Dermis microvascular lymphatic vessel endothelial cell (primary cell): ENCODE measurements around the gene KL. TPM values are rescaled to one million over a fixed set of nuclear protein-coding genes. Genes with fewer than 3 reads are reported as not detected.

Experiments
- DNase-seq, 2 donors: peaks; one replicate each; pipeline versions ENCODE4 v3.0.0 to v3.0.0-alpha.2; 2010; ENCODE audit warnings: low read depth in 2 of 2
- total RNA-seq: library from RNA; depleted of rRNA; stranded (reverse); fragments of >200 nt; gene quantifications from 2 replicates; pipeline ENCODE4 v1.2.1, GENCODE V29; 2014

The KL gene
- total RNA-seq, 1 donor from 2014 or later = under 0.01 TPM

DNA sequence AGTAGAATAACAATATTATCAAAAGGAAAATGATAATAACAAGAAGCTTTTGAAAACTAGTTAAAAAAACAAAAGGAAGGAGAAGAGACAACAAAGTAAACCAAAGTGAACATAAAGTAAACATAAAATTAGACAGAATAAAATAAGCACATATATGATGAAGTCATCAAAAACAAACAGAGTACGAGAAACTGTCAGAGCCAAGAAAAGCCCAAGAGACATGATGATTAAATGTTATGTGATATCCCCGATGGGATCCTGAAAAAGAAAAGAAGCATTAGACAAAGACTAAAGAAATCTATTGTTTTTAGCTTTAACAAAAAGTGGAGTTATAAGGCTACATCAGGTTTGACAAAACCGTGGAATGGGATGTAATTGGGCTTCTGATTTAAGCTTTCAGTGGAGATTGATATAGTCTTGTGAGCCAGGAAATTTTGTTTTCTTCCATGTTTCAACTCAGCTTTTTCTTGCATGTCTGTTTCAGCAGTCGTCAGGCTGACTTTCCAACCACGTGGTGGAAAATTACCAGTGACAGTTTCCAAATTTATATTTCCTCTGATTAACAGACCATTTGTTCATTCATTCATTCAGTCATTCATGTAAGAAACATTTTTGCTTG, 64.9 kb downstream of the KL start:
- DNase-seq = peak in 1 of 2 donors; percentile 32

DNA sequence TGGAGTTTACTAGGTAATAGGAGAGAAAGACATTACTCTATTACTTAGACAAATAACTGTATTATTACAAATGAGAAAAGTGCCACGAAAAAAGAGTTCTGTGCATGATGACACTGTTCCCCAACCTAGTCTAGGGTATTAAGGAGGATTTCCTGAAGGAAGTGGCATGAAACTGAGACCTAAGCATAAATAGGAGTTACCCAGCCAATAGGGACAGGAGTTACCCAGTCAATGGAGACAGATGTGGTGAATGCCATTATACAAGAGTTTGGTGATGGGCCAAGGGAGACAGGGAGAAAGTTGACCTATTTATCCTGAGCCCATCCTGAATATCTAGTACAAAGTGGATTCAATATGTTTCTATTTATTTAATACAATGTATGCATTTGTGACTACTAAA, 65.4 kb downstream of the KL start:
- no peak for DNase-seq

DNA sequence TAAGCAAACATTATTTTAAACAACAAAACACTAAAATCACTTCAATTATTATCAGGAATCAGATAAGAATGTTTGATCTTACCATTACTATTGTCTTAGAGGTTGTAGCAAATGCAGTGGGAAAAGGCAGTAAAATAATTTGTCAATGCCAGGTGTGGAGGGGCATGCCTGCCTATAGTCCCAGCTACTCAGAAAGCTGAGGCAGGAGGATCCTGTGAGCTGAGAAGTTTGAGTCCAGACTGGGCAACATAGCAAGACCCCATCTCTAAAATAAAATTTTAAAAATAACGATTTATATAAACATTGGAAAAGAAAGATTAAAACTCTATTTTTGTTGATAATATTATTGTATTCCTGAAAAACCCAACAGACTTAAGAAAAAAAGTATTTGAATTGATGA, 66.8 kb downstream of the KL start:
- DNase-seq = no peak

DNA sequence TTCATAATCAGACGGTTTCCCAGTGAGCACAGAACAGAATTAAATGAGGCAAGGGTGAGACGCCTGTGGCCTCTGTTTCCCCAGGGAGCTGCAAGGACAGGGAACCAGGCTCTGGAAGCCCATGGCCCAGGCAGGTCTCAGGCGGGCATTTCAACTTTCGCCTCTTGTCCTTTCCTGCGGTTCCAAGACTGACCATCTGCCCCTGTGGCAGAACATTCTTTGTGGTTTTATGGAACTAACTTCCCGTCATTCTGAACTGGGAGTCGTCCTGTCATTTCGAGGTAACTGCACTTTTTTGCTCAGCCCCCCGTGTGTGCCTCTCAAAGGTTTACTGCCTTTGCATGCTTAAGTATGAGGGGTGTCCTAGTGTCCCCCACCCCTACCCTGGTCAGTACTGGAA, 70.9 kb downstream of the KL start:
- no peak for DNase-seq

DNA sequence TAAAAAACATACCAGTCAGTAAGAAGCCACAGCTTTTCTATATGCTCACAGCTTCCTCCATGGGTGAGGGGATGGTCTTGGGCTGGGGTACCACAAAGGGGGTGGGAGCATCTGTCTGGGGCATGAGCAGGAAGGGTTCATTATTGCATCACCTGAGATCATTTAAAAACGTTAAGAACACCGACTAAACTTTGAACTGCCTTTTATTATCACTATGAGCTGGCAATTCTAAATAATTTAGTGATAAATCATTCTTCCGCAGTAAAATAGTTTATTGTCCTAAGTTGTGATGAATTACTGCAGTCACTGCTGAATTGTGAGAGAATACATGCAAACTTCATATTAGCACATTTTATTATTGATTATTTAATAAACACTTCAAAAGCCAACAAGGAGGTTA, 71.6 kb downstream of the KL start:
- DNase-seq = peak in 1 of 2 donors; percentile 30

DNA sequence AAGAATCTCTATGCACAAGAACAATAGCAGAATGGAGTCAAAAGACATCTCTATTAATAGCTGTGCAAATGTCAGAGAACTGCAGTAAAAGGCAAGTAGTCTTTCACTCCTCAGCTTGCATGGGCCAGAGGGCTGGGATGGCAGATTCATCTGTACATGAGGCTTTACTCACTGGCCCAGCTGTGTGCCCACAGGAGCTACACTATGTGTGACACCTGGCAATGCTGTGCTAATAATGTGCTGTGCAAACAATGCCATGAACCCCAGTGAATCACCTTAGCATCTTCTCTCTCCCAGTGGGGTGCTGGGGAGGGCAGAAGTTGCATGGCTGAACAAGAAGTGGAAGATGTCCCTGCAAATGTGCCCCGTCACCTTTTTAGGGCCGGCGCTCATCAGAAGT, 73.1 kb downstream of the KL start:
- no peak for DNase-seq

DNA sequence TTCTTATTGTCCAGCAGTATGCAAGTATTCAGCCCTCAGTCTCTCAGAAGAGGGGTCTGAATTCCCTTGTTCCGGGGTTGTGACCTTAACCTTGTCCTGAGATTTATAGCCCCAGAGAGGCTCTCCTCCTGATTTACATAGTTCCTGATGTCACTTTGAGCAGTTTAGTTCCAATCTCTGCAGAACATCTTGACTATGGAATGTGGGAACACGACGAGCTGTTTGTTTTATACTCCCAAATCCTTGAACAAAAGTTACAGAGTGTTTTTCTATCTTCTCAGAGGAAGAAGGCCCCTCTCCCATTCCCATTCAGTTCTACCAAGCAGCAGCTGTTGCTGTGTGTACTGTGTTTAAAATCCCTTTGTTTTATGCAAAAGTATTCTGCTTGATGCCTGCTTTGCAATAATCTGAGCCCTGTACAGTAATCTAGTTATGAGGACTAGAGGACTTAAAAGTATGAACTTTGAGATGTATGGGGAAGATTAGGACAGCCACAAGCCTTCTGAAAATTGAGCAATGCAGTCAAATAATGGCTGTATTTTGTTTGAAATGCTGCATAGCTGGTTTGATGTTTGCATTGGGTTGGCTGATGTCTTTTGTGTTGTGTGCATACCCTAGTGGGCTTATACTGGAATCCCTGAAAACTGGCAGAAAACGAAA, 74.7 kb downstream of the KL start:
- DNase-seq = peak in 1 of 2 donors; percentile 67

DNA sequence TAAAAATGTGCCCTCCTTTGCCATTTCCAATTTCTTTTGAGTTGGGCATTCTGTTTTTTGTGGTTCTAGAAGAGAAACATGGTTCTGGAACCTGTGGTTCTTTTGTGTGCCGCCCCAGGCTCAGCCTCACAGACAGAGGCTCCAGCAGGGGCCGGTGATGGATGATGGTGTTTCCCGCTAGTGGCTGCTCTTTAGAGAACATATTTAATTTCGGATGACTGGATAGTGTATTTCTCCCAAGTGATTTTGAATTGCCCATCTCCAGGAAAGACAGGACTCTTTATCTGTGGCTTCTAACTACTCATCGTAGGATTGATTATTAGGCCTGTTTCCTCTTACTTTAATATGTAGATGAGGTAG, 75.2 kb downstream of the KL start:
- DNase-seq = no peak

DNA sequence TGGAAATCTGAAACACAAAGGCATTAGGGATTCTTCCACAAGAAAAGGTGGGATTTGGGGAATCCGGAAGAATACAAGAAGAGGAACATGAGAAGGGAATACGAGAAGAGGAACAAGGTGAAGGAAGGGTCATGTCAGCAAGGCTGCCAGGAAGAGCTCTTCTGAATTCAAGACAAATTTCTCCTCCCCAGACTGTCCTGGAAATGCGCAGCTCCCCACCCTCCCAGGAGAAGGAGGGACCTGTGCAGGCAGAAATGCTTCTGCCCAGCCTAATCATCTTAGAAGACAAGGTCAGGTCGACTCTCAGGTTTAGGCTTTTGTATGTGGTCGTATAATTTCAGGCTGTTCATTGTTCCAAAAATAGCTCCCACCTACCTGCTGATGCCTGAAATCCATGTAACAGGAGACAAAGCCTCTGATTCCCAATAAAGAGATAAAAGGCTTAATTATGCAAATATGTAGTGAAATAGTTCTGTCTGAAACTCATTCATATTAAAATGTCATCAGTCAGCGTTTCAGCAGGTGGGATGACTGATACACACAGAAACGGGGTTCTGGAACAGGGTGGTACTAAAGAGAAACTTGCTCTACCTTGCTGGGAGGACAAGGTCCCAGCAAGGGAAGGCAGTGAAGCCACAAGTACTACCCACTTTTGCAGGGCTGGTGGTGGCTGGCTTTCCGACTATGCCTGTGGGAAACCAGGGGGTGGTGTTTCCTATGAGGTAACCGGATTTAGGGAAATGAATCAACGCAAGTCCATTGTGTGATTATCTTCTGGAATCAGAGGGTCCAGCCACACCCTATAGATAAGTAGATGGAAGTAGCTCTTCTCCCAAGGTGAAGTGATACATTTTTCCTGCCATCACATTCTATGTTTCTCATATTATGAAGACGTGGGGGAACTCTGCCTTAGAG, 76.1 kb downstream of the KL start:
- DNase-seq = peak; percentile 32 to 79

DNA sequence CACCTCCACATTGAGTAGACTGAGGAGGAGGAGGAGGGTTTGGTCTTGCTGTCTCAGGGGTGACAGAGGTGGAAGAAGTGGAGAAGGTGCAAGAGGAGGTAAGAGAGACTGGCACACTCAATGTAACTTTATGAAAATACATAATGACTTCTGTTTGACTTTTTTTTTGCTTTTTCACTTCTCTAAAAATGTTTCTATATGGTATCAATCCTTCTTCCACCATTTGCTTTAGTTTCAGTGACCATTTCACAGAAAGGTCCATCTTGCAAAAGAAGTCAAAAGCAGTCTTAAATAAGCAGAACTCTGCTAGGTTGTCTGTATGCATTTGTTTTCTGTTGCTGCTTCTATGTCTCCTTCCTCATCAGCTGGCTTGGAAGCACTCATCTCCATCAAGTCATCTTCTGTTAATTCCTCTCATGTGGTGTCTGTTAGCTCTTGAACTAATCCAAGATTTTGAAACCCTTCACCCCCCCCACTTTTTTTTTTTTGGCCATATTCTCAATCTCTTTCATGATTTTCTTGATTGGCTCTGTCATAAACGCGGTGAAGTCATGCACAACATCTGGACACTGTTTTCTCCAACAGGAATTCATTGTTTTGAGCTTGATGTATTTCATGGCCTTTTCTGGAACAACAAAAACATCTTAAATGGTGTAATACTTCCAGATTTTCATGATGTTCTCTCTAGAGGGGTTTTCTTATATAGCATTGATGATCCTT, 80.8 kb downstream of the KL start:
- DNase-seq = no peak

DNA sequence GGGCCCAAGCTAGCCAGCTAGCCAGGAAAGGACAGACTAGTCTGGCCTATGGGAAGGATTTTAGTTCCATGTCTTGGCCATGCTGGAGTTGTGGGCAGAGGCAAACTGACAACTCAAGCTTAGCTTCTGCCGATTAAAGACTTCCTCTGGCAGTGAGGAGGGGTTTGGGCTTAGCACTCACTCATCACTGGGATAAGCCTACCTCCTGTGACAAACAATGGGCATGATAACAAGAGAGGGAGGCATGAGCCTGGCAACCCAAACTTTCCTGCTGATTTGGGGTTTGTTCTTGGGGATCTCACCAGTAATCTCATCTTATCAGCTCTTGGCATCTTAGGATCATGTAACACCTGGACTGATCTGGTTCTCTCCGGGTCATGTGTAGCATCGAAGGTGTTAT, 83.6 kb downstream of the KL start:
- DNase-seq = no peak

DNA sequence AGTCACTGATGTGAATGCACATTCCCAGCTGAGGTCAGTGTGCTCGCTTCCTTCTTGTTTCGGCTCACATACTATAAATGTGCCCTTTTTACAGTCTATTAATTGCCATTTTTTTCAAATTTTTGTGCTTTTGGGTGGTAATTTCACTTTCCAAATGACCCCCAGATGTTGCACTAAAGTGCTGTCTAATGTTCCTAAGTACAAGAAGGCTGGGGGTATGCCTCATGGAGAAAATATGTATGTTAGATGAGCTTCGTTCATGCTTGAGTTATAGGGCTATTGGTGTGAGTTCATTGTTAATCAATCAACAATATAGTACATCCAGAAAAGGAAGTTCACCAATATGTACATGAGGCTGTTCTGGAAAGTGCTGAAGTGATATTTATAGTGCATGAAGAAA, 84.7 kb downstream of the KL start:
- no peak for DNase-seq

DNA sequence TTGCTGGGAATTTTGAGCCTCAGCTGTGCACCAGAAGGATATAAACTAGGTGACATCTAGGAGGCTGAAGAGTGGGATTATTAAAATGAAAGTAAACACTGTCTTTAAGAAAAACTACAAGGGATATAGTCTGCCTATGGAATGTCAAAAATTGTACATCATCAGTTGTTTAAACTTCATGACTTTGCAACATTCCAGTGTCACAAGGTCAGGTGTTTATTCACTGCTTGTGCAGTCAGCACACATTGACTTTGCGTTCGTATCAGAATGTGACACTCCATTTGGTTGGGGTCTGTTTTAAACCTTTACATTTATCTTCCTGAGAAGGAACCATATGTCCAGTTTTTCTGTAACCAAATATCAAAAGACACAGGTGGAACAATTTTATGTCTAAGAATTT, 85.6 kb downstream of the KL start:
- no peak for DNase-seq

DNA sequence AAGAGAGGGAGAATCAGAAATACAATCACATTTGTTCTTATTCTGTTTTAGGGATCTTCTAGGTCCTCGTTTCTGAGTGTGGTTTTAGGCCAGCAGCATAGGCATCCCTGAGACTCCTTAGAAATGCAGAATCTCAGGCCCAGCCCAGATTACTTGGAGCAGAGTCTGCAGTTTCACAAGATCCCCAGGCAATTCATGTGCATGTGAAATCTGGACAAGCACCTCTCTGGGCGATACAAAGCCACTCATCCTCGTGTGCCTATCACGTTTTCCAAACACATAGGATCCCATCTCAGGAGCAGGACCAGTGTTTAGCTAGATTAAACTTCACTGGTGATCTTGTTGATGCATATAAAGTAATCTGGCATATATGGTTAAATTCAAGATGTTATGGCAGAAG, 87.2 kb downstream of the KL start:
- no peak for DNase-seq

DNA sequence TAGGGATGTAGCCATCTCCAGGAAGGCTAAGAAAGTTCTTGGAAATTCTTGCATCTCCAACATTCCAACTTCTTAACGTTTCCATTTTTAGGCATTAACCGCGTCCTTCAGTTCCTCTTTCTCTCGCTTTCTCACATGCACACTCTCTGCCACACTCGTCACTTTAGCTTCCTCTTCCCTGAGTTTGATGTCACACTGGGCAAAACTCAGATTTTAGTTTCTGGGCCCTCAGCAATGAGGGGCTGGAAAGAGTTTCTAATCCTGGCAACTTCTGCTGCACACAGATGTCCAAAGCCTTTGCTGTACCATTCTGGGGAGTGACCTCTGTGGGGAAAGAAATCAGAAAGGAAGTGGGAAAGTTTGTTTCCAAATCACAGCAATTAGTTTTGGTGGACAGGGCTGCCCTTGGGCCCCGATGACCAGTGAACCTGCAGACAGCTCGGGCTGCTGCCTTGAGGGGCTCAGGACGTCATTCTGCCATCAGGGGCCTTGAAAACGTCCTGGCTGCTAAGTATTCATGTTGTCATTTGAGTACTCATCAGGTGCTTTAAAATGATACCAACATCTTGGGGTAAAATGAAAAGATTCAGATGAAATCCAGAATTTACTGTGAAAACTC, 89.3 kb downstream of the KL start:
- no peak for DNase-seq

DNA sequence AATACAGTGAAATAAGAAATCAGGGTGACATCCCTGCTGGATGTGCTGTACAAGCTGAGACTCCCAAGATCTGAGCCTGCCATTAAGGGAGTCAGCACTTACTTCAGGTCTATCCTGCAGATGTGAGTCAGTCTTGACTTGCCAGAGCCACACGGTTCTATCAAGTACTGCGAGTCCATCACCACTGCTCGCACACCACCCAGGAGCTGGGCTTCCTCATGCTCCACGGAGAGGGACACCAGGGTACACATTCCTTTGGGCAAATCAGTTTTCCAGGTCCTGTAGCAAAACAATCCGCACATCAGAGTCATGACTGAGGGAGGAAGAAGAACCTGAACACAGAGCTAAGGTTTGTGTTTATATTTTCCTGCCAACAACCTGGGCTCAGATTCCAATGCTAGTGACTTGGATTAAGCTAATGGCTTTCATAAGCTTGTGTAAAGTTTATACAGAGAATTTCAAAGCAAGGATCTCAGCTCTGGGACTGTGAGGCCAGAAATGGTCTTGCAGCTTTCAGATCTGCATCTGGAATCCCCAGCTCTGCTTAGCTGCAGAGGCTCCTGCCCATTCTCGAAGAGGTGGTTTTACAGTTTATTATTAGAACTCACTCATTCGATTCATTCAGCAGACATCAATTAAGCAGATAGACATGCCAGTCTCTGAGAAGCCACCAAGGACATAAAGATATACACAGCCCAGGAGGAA, 90.6 kb downstream of the KL start:
- DNase-seq = no peak

DNA sequence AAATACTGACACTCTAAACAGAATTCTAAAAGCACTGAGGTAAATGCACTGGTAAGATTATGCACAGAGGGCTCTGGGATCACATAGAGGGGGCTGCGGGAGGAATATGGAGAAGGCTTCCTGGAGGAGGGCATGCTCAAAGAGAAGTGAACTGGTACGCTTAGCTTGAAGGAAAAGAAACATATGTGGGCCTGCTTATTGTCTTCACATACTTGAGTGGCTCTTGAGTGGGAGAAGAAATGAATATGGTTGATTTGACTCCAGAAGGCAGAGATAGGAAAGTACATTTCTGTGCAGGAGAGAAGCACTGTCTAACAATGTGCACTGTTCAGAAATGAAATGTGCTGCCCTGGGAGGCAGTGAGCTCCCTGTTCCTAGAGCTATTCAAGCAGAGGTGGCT, 91.1 kb downstream of the KL start:
- DNase-seq = no peak

DNA sequence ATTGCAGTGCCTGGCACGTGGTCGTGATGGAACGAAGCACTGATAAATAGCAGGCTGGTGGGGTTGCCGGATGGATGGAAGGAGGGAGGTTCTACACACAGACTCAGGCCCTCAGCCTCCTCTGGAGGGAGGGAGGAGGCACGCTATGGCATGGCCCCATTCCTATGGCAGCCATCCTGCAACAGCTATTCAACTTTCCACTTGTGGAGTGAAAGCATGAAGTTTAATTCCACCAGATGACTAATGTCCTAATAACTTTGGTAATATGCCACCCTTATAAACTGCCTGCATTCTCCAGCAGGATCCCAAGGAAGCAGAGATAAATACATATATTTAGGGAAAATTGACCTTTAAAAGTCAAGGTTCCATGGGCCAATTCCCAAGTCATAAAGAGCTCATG, 92.4 kb downstream of the KL start:
- no peak for DNase-seq

DNA sequence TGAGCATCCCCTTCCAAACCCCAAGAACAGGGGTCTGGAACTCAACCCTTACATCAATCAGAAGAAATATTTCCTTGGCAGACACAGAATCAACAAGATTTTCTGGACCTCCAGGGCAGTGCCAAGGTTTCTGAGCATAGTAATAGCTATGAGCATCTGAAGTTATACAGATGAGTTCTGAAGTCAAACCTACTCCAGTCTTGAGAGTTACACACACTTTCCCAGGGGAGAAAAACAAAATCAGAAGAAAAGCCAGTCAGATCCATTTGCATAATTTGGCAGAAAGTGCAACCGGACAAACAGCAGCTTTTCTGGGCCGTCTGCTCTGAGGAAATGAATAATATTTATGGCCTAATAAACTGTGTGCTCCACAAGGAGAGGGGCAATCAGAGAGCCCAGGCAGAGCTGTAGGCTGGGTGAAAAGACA, 93.1 kb downstream of the KL start:
- DNase-seq = no peak

DNA sequence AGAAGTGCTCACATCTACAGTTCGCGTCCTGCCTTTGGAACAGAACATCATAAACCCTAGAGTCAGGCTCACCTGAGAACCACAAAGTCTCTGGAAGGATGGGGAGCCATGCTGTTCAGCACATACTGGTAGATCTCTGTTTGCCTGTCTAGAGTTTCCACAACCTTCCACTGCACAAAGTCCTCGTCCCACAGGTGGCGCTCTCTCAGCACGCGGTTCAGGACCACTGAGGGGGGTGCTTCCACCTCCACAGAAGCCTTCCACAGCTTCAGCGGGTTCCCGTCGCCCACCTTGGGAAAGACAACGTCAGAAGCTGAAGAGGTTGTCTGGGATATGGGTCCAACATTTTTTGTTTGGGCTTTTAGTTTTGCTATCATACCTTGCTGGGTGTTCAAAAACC, 93.6 kb downstream of the KL start:
- DNase-seq = no peak

DNA sequence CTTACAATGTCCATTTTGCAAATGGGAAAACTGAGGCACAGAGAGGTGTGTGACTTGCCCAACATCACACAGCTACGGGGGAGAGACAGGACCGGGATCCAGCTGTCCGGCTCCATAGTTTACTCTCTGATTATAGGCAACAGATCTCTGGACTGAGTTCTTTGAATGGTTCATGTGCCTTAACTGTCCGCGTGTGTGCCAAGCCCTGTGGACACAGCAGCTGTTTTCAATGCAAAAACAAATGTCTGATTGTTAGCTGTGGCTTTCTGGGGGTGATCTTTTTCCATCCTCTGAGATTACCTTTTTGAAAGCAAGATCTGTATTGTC, 94.1 kb downstream of the KL start:
- no peak for DNase-seq
